GM10266 (cell line): Measurements from ENCODE around the gene REPS1.
A peak's percentile ranks its signal among the peaks of the same experiment; 100 is the strongest.
"Not testable (repeated sequence)": the region's sequence is repeated elsewhere in the genome, so short reads cannot be mapped to it uniquely, and the experiment has no call there.

Experiments used
- DNase-seq: peaks from one replicate; pipeline ENCODE4 v3.0.0; 2012; ENCODE audit errors: extremely low spot score
- CTCF ChIP-seq: IDR thresholded peaks from 2 replicates; pipeline ENCODE4 v1.5.1; 2012; ENCODE audit warnings: mild to moderate bottlenecking, low read depth; ENCODE audit not compliant: control insufficient read depth, insufficient read depth; ENCODE audit errors: missing control alignments

The REPS1 gene

DNA sequence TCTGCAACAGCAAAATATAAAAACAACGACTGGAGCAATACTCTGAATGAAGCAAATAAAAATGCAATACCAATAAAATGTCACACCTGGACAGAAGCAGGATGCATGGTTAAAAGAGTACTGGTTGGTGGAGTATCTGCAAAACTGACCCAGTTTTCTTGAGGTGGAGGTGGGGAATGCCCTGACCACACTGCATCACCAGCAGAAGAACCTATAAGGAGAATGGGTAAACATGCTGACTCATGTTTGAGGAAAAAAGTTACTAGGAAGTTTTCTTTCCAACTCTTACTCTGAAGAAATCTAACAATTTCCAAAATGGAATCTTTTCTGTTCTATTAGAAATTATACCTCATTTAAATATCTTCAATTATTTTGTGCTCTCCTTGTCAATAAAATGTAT lies 43.6 kb downstream of the REPS1 start:
- no peak for TF ChIP-seq CTCF
- peak; percentile 5 for DNase-seq

DNA sequence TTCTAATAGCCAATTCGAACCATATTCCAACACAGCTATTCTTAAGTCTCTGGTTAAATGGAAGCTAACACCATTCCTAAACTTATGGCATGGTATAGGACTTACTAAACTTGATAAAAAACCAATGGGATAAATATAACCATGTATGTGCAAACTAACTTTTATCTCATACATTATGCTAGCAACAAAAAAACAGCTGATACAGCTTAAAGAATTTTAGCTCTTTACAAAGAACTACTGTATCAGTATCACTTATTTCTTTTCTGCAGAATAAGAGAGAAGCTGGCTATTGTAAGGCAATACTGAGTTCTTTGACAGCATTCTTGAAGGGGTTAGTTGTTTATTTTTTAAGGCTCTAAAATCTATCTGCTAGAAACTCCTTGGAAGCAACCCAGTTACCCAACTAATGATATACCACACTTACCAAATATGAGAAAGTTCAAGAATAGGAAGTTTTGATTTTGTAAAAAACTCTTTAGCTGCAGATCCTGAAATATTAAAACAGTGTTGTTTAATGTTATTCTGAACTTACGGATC lies 44.9 kb downstream of the REPS1 start:
- TF ChIP-seq CTCF, result no peak
- no peak for DNase-seq

GRCh38 chr6:138936873-138937272 lies 51.2 kb downstream of the REPS1 start:
- not testable (repeated sequence) for DNase-seq

DNA sequence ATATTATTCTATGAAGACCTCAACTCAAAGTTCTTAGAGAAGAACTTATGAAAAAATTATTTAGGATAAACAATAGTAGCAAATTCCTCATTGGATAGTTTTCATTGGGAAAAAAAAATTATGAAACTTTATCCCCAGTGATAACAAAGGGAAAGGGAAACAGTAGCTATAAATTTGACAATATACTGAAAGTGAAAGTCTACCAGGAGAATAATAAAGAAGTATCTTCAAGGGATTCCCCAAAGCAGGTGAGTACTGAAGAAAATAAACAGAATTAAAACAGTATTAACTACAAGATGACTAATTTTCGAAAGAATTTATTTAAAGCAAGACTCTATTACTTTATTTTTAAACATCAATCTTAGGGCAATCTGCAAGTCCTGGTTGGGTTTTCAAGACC lies 56.4 kb downstream of the REPS1 start:
- no peak for TF ChIP-seq CTCF
- DNase-seq, result no peak

GRCh38 chr6:138926579-138926978 lies 61.5 kb downstream of the REPS1 start:
- TF ChIP-seq CTCF, result no peak

GRCh38 chr6:138925806-138926205 lies 62.2 kb downstream of the REPS1 start:
- no peak for TF ChIP-seq CTCF
- no peak for DNase-seq

More at GRCh38 chr6:138926579-138926978, 61.5 kb downstream of the REPS1 start:
- DNase-seq, result no peak

DNA sequence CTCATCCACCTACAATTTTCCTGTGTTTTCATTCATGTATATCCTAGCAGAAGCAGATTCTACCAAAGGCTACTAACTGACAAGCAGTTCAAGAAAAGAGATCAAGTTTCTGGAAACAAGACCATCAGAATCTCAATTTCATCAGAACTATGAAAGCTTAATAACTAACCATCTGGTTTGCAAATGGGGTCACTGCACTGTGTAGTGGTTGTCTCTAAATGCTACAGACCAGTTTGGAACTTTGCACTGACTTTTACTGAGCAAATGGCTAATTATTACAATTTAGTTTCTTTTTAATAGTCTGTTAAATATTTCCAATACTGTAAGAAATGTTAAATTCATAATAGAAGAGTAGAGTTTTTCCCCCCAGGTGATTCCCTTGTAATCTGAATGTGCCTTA lies 64.5 kb downstream of the REPS1 start:
- no peak for TF ChIP-seq CTCF
- DNase-seq, result no peak

- no peak for TF ChIP-seq CTCF
- no peak for DNase-seq
These were observed 67.1 kb downstream of the REPS1 start for GRCh38 chr6:138920906-138921305.
